ENCODE measurements around the gene CACYBP.
A peak's percentile ranks its signal among the peaks of the same experiment; 100 is the strongest.

Gene CACYBP

GRCh38 chr1:174971902-174972301 is 27.8 kb upstream of the CACYBP start:
- DNase-seq (ENCODE audit: low read depth in 1 of 2, low spot score in 1 of 2), result no peak

GRCh38 chr1:174974711-174975119 is 25.0 kb upstream of the CACYBP start:
- no peak for DNase-seq (ENCODE audit: low read depth in 1 of 2, low spot score in 1 of 2)

GRCh38 chr1:174975764-174976163 is 24.0 kb upstream of the CACYBP start:
- no peak for DNase-seq (ENCODE audit: low read depth in 1 of 2, low spot score in 1 of 2)

- no peak for DNase-seq (ENCODE audit: low read depth in 1 of 2, low spot score in 1 of 2)
Observed at GRCh38 chr1:174976436-174977108, 23.2 kb upstream of the CACYBP start.

GRCh38 chr1:174982971-174983689 is 16.6 kb upstream of the CACYBP start:
- no peak for DNase-seq (ENCODE audit: low read depth in 1 of 2, low spot score in 1 of 2)

GRCh38 chr1:174984952-174985351 is 14.8 kb upstream of the CACYBP start:
- no peak for DNase-seq (ENCODE audit: low read depth in 1 of 2, low spot score in 1 of 2)

- no peak for DNase-seq (ENCODE audit: low read depth in 1 of 2, low spot score in 1 of 2)
Observed at GRCh38 chr1:174988539-174988938, 11.2 kb upstream of the CACYBP start.

GRCh38 chr1:174988986-174989385 is 10.8 kb upstream of the CACYBP start:
- DNase-seq (ENCODE audit: low read depth in 1 of 2, low spot score in 1 of 2), result no peak

GRCh38 chr1:174989536-174990220 is 10.1 kb upstream of the CACYBP start:
- DNase-seq (ENCODE audit: low read depth in 1 of 2, low spot score in 1 of 2), result no peak

- no peak for DNase-seq (ENCODE audit: low read depth in 1 of 2, low spot score in 1 of 2)
Observed at GRCh38 chr1:174990382-174990999, 9.3 kb upstream of the CACYBP start.

- DNase-seq (ENCODE audit: low read depth in 1 of 2, low spot score in 1 of 2), result no peak
Observed at GRCh38 chr1:174991473-174991872, 8.3 kb upstream of the CACYBP start.

- no peak for DNase-seq (ENCODE audit: low read depth in 1 of 2, low spot score in 1 of 2)
Observed at GRCh38 chr1:174995121-174995520, 4.6 kb upstream of the CACYBP start.

- DNase-seq (ENCODE audit: low read depth in 1 of 2, low spot score in 1 of 2), result no peak
Observed at GRCh38 chr1:174995916-174996315, 3.8 kb upstream of the CACYBP start.

GRCh38 chr1:174996476-174996875 is 3.3 kb upstream of the CACYBP start:
- no peak for DNase-seq (ENCODE audit: low read depth in 1 of 2, low spot score in 1 of 2)

- no peak for DNase-seq (ENCODE audit: low read depth in 1 of 2, low spot score in 1 of 2)
Observed at GRCh38 chr1:174997041-174997440, 2.7 kb upstream of the CACYBP start.

GRCh38 chr1:174998569-174999215 is 1.1 kb upstream of the CACYBP start:
- peak in 1 of 2 donors; percentile 8 for DNase-seq (ENCODE audit: low read depth in 1 of 2, low spot score in 1 of 2)

GRCh38 chr1:174999216-174999935 is 371 bp upstream of the CACYBP start:
- peak; percentile 93 to 95 for DNase-seq (ENCODE audit: low read depth in 1 of 2, low spot score in 1 of 2)

- no peak for DNase-seq (ENCODE audit: low read depth in 1 of 2, low spot score in 1 of 2)
Observed at GRCh38 chr1:175000697-175001187, 995 bp downstream of the CACYBP start.

- no peak for DNase-seq (ENCODE audit: low read depth in 1 of 2, low spot score in 1 of 2)
Observed at GRCh38 chr1:175002910-175003517, 3.3 kb downstream of the CACYBP start.

GRCh38 chr1:175003521-175003920 is 3.8 kb downstream of the CACYBP start:
- DNase-seq (ENCODE audit: low read depth in 1 of 2, low spot score in 1 of 2), result no peak

Data from activated T-helper 1 cell treated with anti-CD3 and anti-CD28 coated beads, Interleukin-2, amount 50 U/mL, for 16 hours (primary cell).